Endothelial cell of umbilical vein (primary cell): Measurements from ENCODE around the gene GNB1L. TPM values are rescaled to one million over a fixed set of nuclear protein-coding genes. Genes with fewer than 3 reads are reported as not detected.

ENCODE experiments used
- BruUV-seq: library from RNA; stranded (reverse); fragments of 400-500 nt; replicated peaks from 2 replicates; lab custom pipeline; 2021; lab: Mats Ljungman, UMichigan
- CTCF ChIA-PET: fragments of 300-600, 350-600 bp; sonication (Branson Sonifier 250); formaldehyde crosslinking; loops from one replicate; lab custom pipeline; 2021; ENCODE audit warnings: antibody characterized with exemption, inconsistent platforms; lab: Charles Lee
- POLR2A ChIA-PET: fragments of 300-600, 350-600 bp; sonication (Branson Sonifier 250); formaldehyde crosslinking; loops from one replicate; lab custom pipeline; 2021; ENCODE audit warnings: antibody characterized with exemption, inconsistent platforms; lab: Charles Lee
- DNase-seq: peaks from one replicate; pipeline ENCODE4 v3.0.0-alpha.2; 2011; ENCODE audit warnings: low read depth, low spot score
- FAIRE-seq: peaks from 2 replicates; lab custom pipeline; 2011; peaks lifted over from hg19 to GRCh38; lab: Jason Lieb, UNC
- H2AFZ ChIP-seq: 2 replicates; pipeline ENCODE4 v1.6.0; 2012; ENCODE audit warnings: low read depth, low read length, control low read depth, inconsistent platforms
- H3K27ac ChIP-seq: 2 replicates; pipeline ENCODE4 v1.5.1; 2011; ENCODE audit warnings: low read depth, mild to moderate bottlenecking, control low read depth, low read length, moderate library complexity; ENCODE audit not compliant: insufficient read depth
- H3K27me3 ChIP-seq, 2 experiments: 2 replicates each; pipeline versions ENCODE4 v1.6.0 to v1.6.1; 2011; ENCODE audit warnings: low read length in 2 of 2, mixed read lengths in 1 of 2; ENCODE audit not compliant: control insufficient read depth in 2 of 2, insufficient read depth in 2 of 2
- H3K36me3 ChIP-seq, 2 experiments: 2 replicates in 1 of 2; 3 replicates in 1 of 2; pipeline ENCODE4 v1.5.1; 2011; ENCODE audit warnings: low read length in 2 of 2, mild to moderate bottlenecking in 1 of 2, moderate library complexity in 1 of 2; ENCODE audit not compliant: control insufficient read depth in 2 of 2, insufficient read depth in 2 of 2; ENCODE audit errors: extremely low read depth in 1 of 2
- H3K4me1 ChIP-seq: 3 replicates; pipeline ENCODE4 v1.5.1; 2011; ENCODE audit warnings: mild to moderate bottlenecking, low read length; ENCODE audit not compliant: control insufficient read depth, insufficient read depth; ENCODE audit errors: extremely low read depth
- H3K4me2 ChIP-seq: 2 replicates; pipeline ENCODE4 v1.6.1; 2011; ENCODE audit warnings: low read length, control low read depth, mixed read lengths; ENCODE audit not compliant: insufficient read depth
- H3K4me3 ChIP-seq, 3 experiments: fragments of 200-600 bp in 1 of 3; sonication (generic), shearing (Covaris generic) in 1 of 3; replicated peaks in 1 of 3; 2 replicates each; pipeline ENCODE4 v1.5.1; 2011 to 2016; ENCODE audit warnings: control low read depth in 3 of 3, low read length in 3 of 3, mild to moderate bottlenecking in 2 of 3, inconsistent platforms in 1 of 3, low read depth in 1 of 3, moderate library complexity in 1 of 3; ENCODE audit not compliant: insufficient read depth in 1 of 3
- H3K79me2 ChIP-seq: 2 replicates; pipeline ENCODE4 v1.6.0; 2012; ENCODE audit warnings: low read length, inconsistent platforms; ENCODE audit not compliant: control insufficient read depth, insufficient read depth
- H3K9ac ChIP-seq: replicated peaks from 2 replicates; pipeline ENCODE3; 2011; ENCODE audit warnings: low read length, control low read depth; ENCODE audit not compliant: insufficient read depth; ENCODE audit errors: extremely low read depth
- H3K9me1 ChIP-seq: replicated peaks from 3 replicates; pipeline ENCODE4 v1.6.0; 2011; ENCODE audit warnings: mild to moderate bottlenecking, low read length; ENCODE audit not compliant: control insufficient read depth, insufficient read depth; ENCODE audit errors: extremely low read depth
- H3K9me3 ChIP-seq: replicated peaks from 2 replicates; pipeline ENCODE4 v1.5.1; 2012; ENCODE audit warnings: low read length, inconsistent platforms; ENCODE audit not compliant: control insufficient read depth, insufficient read depth
- H4K20me1 ChIP-seq: replicated peaks from 2 replicates; pipeline ENCODE3; 2011; ENCODE audit warnings: mild to moderate bottlenecking, low read length; ENCODE audit not compliant: control insufficient read depth, insufficient read depth; ENCODE audit errors: extremely low read depth
- CTCF ChIP-seq, 2 donors: IDR thresholded peaks; 1 replicate in 1 of 2; 2 replicates in 1 of 2; pipeline ENCODE4 v1.5.1; 2011; ENCODE audit warnings: low read length in 2 of 2, mild to moderate bottlenecking in 2 of 2, moderate library complexity in 2 of 2, control low read depth in 1 of 2, inconsistent platforms in 1 of 2, low read depth in 1 of 2; ENCODE audit not compliant: insufficient read depth in 1 of 2; ENCODE audit errors: extremely low read depth in 1 of 2
- EZH2 ChIP-seq: IDR thresholded peaks from 2 replicates; pipeline ENCODE4 v1.6.1; 2012; ENCODE audit warnings: borderline replicate concordance, low read depth, mild to moderate bottlenecking, moderate library complexity, low read length, inconsistent platforms; ENCODE audit not compliant: severe bottlenecking
- FOS ChIP-seq: IDR thresholded peaks from 2 replicates; pipeline ENCODE4 v1.6.1; 2011; ENCODE audit warnings: mild to moderate bottlenecking, low read length, moderate library complexity, borderline replicate concordance; ENCODE audit not compliant: insufficient read depth
- GATA2 ChIP-seq: IDR thresholded peaks from 2 replicates; pipeline ENCODE4 v1.7.0; 2011; ENCODE audit warnings: low read depth, mild to moderate bottlenecking, moderate library complexity, mixed read lengths, low read length; ENCODE audit not compliant: insufficient read length, insufficient read depth
- JUN ChIP-seq: IDR thresholded peaks from 2 replicates; pipeline ENCODE4 v1.6.1; 2011; ENCODE audit warnings: borderline replicate concordance, low read depth; ENCODE audit not compliant: insufficient read length, insufficient read depth
- MAX ChIP-seq: IDR thresholded peaks from 2 replicates; pipeline ENCODE4 v1.6.1; 2011; ENCODE audit not compliant: insufficient read depth, insufficient read length
- MYC ChIP-seq: IDR thresholded peaks from one replicate; pipeline ENCODE4 v1.6.1; 2011; ENCODE audit warnings: mild to moderate bottlenecking, low read depth, low read length
- POLR2A ChIP-seq: IDR thresholded peaks from 2 replicates; pipeline ENCODE4 v1.6.1; 2012; ENCODE audit warnings: low read depth, mild to moderate bottlenecking, control low read depth, low read length
- POLR2AphosphoS5 ChIP-seq: IDR thresholded peaks from 2 replicates; pipeline ENCODE4 v1.6.1; 2012; ENCODE audit warnings: low read depth, mild to moderate bottlenecking, control low read depth, low read length, moderate library complexity; ENCODE audit not compliant: insufficient read depth
- dilution Hi-C: fragments of 300-500 bp; cut with MboI; formaldehyde crosslinking; loops from one replicate; pipeline ENCODE4 v1.15.0; 2019; ENCODE audit warnings: low sequenced_read_pairs; ENCODE audit not compliant: extremely low pct_ligation_motif_present
- intact Hi-C: fragments of 100-400 bp; cut with micrococcal nuclease; formaldehyde crosslinking; loops from one replicate; pipeline ENCODE4 v1.10.0; 2022
- polyA plus RNA-seq, 4 experiments: library from polyadenylated mRNA; depleted of rRNA in 3 of 4; stranded (reverse) in 3 of 4; unstranded in 1 of 4; fragments of >200 nt; gene quantifications; 2 replicates each; pipeline versions ENCODE4 v1.2.1 to v1.2.3, GENCODE V29; 2011 to 2012; ENCODE audit warnings: missing spikeins in 1 of 4
- total RNA-seq: library from RNA; stranded (reverse); gene quantifications from 2 replicates; pipeline ENCODE4 v1.2.3, GENCODE V29; 2021

GNB1L gene
- total and polyA plus RNA-seq, 2 donors (not counting 3 experiments of a cell fraction or from before 2014, with no cell fraction given), result 5.4 to 5.9 TPM

- Histone ChIP-seq H3K27me3 (no peaks in the 10 kb centered on the region), H3K27ac (no peak overlapping the region), H4K20me1 (no peaks in the 10 kb centered on the region), H3K4me1 (no peaks in the 10 kb centered on the region), H3K4me3 (no peak overlapping the region), H2AFZ (no peak overlapping the region), H3K79me2 (no peaks in the 10 kb centered on the region), H3K9ac (no peak overlapping the region), H3K9me3 (no peaks in the 10 kb centered on the region), H3K9me1 (no peaks in the 10 kb centered on the region), H3K4me2 (no peak overlapping the region), H3K36me3 (no peaks in the 10 kb centered on the region)
- ChIA-PET POLR2A (no interaction called here), CTCF (no interaction called here)
- peak; percentile 67 for FAIRE-seq
- no peak for DNase-seq
- no TSS peak for BruUV-seq
- TF ChIP-seq POLR2A, result no peak
- no peak for TF ChIP-seq JUN
- TF ChIP-seq POLR2AphosphoS5, result no peak
- no peak for TF ChIP-seq GATA2
- no peak for TF ChIP-seq FOS
- no peak for TF ChIP-seq MAX
- no peak for TF ChIP-seq CTCF (IDR thresholded peaks at IDR 0.05; ENCODE audit: extremely low read depth in 1 of 2, insufficient read depth in 1 of 2, low read depth in 1 of 2, low read length in 2 of 2)
- TF ChIP-seq MYC, result no peak
- TF ChIP-seq EZH2, result no peak
- intact Hi-C loops, result no loop called here
- dilution Hi-C loops, result no loop called here
Observed at GRCh38 chr22:19828035-19828401, 26.7 kb downstream of the GNB1L start.
